HCEC 1CT (cell line): ENCODE results near the gene LAMA3.
A peak's percentile ranks its signal among the peaks of the same experiment; 100 is the strongest.

Experiments used
- DNase-seq: peaks from one replicate; pipeline ENCODE4 v3.0.0-alpha.2; 2017

The LAMA3 gene

DNA sequence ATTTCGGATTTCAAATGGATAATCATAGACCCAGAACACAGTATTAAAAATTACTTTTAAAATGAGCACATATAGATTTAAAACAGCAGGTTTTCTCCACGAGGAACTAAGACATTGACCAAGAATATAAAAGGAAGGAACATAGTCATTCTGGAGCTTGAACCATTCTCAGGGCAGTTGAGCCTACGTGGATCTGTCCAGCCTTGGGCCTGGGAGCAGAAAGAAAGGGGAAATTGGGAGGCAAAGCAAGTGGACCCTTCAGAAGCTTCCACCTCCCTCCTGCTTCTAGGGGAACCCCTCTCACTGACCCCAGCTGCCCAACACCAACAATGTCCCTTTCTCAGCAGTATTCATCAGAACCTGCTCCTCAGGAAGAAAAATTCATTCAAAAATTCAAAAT is 293.9 kb downstream of the LAMA3 start:
- no peak for DNase-seq

DNA sequence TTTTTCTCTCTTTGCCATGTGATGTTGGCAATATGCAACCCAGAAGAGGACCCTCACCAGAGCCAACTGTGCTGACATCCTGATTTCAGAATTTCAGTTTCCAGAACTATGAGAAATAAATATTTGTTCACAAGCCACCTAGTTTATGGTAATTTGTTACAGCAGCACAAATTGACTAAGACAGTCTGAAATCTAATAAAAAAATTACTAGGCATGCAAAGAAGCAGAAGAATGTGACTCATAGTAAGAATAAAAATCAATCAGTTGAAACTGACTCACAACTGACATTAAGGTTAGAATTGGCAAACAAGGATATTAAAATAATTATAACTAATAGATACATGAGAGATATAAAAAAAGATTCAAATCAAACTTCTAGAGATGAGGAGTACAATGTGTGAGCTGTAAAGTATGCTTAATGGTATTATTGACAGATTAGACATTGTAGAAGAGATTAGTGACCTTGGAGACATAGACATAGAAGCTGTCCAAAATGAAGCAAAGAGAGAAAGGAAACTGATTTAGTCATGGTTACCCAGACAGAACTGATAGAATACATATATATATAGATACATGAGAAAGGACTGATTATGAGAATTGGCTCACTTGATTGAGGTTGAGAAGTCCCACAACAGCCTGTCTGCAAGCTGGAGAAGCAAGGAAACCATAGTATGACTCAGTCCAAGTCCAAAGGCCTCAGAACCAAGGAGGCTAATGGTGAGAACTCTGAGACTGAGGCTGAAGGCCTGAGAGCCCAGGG is 297.5 kb downstream of the LAMA3 start:
- DNase-seq = peak; percentile 20

DNA sequence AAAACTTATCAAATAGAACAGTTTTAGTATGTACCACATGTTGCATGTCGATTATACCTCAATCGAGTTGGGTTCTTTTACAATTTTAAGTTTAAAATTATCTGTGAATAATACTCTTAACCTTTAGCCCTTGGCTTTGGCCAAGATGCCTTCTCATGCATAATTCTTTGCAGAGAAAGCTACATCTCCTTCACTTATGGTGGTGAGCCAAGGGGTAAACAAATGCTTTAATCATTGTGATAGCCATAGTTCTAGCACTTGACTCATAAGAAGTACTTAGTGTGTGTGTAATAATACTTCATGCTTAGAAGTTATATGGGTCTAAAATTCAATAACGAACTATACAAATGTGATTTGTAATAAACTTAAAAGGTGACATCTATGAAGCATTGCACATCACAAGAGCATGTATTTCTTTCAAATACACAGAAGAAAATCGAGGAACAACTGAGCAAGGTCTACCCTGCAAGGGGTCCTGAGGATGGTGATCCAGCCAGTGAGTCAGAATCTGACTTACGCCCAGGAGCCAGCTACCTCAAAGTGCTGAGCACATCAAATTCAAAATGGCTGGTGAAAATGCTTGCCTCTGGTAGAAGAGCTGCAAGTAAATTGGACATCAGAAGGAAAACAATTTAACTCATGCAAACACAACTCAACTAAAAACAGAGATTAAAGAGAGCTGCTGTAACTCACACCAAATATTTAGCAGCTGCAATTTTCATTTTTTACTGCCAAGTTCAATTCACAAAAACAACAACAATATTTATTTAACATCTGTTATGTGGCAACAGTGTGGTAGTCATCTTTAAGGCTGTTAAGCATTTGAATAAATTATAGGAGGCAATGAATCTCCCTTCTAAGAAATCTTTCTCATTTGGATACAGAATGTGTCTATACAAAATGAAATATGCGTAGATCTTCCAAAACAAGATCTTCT is 301.5 kb downstream of the LAMA3 start:
- peak; percentile 56 for DNase-seq

DNA sequence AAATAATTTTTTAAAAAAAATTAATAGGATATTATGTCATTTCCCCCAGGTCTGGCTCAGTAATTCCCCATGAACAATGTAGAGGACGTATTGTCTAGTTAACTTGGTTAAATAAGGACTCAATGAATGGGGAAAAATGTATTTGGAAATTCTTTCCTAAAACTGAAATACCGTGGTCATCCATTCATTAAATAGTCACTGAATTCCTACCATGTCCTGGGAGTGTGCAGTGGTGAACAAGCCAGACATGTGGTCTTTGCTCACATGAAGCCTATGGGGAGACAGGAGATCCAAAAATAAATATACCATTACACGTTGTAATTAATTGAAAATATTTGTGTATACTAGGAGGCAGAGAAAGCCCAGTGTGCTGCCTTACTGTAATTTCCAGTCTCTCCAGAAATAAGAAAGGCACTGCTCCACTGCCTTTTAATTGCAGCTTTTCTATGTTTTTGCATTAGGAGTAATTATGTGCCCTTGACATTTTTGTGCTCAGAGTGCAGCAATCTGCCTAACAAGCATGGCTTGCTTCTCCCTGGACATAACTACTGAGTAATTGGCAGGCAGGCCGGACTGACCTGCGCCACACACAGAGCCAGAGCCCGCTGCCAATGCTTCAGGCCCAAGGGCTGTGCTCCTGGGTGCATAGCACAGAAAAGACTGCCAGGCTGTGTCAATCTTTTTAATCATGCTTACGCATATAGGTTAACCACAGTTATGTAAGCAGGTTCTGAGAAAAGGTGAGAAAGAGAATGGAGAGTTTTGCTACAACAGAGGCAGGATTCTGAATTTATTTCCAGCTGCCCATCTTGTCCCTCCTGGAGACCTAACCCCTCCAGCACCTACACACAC is 303.1 kb downstream of the LAMA3 start:
- no peak for DNase-seq

DNA sequence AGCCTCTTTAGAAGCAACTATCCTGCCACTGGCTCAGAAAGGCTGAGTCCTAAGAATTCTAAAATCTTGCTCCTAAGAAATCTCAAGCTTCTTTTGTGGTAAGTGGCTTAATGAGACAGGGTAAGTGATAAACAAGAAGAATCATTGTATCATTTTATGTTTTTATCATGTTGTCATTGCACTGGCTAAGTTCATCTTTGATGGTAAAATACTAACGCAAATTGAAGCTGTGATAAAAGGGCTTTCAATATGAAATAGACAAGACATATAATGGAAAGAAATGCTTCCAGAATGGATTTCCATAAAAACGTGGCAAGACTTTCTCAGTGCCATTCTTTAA is 303.7 kb downstream of the LAMA3 start:
- DNase-seq = no peak

DNA sequence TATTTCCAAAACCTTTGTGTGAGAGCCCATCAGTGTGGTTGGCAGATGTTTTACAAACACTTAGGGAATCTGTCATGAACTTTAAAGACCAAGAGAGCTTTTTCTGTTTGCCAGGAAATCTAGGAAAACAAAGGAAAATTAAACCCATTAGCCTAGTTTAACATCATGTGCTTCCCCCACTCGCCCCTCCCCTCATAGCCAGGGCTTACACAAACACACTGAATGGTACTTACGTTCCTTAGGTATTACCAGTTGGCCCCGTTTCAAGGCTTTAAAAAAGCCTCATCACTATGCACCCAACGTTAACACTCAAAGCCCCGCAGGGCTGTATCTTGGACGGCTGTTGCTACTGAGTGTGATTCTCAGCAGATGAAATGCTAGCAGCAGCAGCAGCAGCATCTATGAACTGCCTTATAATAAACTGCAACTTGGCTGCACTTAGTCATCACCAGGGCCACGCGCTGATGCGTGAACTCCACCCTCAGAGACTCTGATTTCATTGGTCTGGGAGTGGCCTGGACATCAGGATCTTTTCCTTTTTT is 305.2 kb downstream of the LAMA3 start:
- peak; percentile 79 for DNase-seq

DNA sequence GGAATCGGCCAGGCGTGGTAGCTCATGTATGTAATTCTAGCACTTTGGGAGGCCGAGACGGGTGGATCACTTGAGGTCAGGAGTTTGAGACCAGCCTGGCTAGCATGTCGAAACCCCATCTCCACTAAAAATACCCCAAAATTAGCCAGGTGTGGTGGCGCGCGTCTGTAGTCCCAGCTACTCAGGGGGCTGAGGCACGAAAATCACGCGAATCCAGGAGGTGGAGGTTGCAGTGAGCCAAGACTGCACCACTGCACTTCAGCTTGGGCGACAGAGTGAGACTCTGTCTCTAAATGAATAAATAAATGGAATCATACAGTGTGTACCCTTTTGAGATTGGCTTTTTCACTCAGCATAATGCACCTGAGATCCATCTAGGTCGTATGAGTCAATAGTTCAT is 305.9 kb downstream of the LAMA3 start:
- no peak for DNase-seq

DNA sequence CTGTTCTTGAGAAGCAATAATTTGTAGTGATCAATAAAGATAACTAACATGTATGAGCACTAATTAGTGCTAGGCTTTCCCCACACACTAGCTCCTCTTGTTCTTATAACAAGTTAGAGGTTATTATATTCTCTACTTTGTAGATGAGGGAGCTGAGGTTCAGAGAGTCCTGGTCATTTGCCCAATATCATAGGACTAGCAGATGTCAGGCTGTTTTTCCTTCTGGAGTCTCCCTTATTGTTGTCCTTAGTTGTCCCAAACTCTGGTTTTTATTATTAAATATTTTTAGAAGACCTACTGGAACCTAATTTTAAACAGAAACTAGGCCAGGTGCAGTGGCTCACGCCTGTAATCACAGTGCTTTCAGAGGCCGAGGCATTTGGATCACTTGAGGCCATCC is 308.8 kb downstream of the LAMA3 start:
- DNase-seq = no peak

DNA sequence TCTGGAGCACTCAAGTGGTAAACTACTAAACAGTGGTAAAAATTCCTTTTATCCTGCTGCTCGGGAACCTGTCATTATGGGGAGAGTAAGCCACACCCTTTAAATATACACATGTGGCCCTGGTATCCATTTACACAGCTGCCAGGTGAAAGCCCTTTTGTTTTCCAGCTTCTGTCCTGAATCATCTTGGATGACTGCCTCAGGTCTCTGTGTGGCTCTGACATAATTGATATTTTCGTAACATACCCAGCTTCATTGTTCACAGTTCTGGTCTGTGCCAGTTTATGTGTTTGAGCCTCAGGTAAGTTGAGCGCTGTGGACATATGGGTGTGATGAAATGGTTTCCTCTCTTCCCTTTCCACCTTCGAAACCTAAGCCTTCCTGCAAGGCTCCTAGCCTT is 309.6 kb downstream of the LAMA3 start:
- DNase-seq = no peak

DNA sequence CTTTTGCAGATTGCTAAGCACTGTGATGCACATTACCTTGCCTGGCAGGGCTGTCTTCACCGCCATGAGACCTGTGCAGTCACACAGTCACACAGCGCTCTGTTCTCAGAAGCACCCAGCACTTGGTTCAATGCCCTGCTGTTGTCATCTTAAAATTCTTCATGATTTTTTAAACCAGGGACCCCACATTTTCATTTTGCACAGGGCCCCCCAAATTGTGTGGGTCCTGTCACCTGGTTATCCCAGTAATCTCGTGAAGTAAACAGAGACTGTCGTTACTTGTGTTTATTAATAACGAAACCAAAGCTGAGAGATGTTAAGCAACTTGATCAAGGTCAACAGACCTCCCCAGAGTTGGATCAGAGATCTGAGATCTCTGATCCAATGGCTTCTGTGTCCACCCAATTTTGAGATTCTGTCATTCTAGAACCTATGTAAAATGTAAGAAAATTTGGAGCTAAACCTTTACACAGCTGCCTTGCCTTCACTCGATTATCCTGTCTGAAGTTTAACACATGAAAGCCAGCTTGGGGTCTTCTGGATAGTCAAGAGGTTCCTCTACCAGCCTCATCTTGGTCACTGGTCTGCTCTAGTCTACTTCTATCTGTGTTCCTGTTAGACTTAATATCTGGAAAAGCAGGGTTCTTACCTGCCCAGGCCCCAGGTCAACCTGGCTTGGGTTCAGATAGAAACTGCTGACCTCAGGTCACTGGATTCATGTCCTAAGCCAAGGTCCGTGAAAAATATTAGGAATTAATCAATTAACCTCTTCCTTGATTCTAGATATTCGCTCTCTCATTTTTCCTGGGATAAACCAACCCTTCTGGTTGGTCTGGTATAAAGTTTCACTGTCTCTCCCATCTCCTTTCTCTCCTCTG is 311.6 kb downstream of the LAMA3 start:
- no peak for DNase-seq

DNA sequence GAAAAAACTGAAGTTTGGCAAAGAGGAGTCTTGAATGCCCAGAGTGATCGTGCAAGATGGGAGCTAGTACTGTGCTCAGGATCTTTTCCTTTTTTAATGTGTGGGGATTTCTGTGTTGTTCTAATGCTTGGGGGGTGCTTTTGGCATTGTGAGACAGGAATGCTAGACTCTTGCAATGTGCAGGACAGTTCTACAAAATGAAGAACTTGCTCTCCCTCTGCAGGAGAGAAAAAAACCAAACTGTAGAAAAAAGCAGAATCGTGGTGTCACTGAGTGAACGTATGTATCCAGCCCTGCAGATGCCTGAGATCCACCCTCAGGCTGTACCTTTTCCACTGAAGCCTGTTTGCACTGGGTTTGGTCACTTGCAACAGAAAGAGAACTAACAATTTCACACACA is 313.2 kb downstream of the LAMA3 start:
- no peak for DNase-seq

DNA sequence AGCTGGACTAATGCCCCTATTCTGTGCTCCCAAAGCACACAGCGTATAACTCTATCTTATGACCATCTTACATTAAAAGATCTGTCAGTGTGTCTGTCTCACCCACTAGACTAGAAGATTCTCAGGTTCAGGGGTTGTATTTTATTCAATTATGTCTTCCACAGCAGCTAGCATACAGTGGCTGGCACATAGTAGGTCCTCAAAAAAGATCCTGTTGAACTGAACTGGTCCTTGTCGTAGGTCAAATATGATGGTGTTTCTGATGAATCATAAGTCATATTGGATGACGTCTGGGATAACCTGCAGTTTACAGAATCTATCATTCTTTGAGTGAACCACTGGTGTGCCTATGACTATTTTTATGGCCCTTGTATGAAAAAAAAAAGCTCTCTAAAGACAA is 314.0 kb downstream of the LAMA3 start:
- no peak for DNase-seq

DNA sequence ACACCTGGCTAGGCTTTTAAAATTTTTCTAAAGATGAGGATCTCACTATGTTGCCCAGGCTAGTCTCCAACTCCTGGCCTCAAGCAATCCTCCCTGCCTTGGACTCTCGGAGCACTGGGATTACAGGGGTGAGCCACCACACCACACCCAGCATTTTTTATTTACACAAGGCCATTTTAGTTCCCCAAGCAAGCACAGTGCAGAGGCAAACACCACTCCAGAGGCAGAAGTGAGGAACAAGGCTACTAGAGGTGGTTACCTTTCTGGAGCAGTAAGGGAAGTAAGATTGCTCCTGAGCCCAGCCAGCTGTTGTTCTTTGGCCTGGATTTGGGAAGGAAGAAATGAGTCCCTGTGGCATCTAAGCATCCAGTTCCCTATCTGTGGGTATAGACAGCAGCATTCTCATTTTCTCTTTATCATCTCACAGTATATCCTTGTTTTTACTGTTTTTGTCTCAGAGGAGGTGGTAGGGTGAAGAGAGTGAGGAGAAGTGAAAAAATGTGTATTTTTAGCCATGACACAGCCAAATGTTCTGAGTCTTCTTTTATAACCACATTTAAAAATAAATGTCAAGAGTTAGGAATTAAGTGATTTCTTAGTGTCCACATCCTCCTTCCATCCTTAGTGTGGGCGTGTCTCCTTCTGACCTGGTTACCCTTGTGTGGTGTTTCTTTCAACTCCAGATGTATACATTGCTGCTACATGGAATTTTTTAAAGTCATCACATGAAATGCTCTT is 314.8 kb downstream of the LAMA3 start:
- peak; percentile 27 for DNase-seq
